ENCODE data around the gene MEGF6.
"Not testable (repeated sequence)": the region's sequence is repeated elsewhere in the genome, so short reads cannot be mapped to it uniquely, and the experiment has no call there.

Gene MEGF6

DNA sequence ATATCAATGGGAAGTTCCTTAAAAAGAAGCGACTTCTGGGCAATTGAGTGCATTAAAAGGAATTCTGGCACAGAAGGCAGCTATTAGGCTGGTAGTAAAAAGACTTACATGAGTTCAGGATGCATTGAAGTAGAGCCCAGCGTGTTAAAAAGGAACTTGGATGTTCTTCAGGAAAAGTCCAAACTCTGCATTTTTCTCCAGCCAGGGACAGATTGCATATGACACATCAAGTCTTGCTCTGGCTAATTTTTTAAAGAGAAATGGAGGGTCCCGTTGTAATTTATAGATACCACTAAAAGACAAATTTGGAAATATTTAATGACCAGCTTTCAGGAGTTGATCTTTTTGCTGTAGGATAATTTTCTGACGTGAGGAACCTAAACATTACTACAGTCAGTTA is 14.7 kb upstream of the MEGF6 start:
- no peak for DNase-seq

DNA sequence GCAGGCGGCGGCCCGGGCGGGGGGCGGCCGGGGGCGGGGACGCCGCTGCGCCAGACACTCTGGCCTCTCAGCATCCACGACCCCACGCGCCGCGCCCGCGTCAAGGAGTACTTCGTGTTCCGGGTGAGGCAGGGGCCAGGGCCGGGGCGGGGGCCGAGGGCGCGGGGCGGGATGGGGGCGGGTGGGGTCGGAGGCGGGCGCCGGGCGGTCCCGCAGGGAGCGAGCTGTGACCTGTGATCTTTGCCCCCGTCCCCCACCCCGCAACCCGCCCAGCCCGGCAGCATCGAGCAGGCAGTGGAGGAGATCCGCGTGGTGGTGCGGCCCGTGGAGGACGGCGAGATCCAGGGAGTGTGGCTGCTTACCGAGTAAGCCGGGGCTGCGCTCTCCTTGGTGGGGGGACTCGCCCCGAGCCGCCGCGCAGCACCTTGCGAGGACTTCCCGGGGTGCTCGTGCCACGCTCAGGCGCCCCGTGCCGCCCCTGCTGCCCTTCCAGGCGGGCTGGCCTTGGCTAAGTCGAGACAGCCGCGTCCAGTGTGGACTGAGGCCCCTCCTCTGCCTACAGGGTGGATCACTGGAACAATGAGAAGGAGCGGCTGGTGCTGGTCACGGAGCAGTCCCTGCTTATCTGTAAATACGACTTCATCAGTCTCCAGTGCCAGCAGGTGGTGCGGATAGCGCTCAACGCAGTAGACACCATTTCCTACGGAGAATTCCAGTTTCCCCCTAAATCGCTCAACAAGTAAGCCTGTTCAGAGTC is 14.0 kb upstream of the MEGF6 start:
- no peak for DNase-seq

DNA sequence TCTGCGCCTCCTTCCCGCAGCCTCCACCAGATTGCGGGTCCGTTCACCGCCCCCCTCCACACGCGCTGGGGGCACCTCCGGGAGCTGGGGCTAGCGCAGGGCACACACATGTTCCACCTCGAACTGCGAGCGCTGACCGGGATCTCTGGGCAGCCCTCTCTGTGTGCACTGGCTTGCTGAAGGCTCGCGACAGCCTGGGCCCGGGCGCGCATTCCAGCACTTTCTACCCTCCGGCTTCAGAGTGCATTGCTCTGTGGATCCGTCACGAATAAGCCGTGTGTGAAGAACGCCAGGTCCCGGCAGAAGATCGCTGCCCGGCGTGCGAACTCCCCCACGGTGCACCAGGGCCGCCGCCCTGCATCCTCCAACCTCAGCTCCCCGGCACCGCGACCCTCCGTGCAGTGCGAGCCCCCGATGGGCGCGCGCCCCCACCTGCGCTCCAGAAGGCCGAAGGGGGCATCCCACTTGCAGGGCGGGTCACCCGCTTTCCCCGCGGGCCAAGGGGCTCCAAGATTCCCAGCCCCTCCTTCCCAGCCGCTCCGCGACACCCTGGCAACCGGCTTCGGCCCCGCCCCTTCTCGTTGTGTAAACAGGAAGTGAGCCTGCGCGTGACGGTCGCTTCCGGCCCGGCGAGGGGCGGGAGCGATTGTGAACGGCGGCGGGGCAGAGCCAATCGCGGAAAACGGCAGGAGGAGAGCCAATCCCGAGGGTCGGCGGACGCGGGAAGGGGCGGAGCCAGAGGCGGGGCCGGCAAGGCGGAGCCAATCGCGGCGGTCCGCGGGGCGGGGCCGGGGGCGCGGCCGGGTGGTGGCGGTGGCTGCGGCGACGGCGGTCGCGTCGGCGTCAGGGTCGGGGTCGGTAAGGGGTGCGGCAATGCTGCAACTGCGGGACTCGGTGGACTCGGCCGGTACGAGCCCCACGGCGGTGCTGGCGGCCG is 13.2 kb upstream of the MEGF6 start, which contains the start of gene TPRG1L:
TSS of gene TPRG1L (plus strand) at position 816 of the 937 bp plus-strand sequence. CDS start at position 874, 58 bp downstream.
- peak; percentile 96 for DNase-seq

DNA sequence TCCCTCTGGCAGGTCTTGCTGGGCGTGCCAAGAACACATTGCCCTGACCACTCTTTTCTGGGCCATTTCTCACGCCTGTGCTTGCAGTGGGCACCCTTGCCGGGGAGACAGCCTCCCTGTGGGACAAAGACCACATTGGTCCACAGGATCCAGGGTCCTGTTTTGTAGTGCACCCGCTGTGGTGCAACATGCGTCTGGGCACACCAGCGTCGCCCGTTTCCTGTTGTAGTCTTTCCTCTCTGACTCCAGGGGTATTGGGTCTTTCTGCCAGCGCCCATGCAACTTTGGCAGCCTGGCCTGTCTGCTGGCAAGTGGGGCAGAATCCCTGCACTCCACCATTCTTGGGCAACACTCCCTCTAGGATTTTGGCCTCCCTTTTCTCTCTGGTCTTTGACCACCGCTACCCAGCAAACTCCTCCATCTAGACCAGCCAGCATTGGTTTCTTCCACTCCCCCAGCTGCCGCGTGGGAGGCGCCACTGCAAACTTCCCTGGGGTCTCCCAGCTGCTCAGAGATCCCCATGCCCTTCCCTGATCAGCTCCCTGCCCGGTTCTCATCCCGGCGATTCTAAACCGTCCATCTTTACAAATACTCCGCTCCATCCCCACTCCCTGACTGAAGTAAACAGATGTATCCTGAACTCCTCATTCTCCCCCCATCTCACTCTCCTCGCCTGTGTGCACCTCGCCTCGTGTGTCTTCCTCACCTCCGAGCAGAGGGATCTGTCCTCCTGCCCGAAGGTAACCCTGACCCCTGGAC is 12.3 kb upstream of the MEGF6 start:
- no peak for DNase-seq

DNA sequence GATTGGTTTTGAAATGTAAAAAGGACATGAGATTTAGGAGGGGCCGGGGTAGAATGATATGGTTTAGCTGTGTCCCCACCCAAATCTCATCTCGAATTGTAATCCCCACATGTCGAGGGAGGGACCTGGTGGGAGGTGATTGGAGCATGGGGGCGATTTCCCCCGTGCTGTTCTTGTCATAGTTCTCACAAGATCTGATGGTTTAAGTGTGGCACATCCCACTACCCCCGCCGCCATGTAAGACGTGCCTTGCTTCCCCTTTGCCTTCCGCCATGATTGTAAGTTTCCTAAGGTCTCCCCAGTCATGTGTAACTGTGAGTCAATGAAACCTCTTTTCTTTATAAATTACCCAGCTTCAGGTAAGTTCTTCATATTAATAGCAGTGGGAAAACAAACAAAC is 10.8 kb upstream of the MEGF6 start:
- DNase-seq: not testable (repeated sequence)

DNA sequence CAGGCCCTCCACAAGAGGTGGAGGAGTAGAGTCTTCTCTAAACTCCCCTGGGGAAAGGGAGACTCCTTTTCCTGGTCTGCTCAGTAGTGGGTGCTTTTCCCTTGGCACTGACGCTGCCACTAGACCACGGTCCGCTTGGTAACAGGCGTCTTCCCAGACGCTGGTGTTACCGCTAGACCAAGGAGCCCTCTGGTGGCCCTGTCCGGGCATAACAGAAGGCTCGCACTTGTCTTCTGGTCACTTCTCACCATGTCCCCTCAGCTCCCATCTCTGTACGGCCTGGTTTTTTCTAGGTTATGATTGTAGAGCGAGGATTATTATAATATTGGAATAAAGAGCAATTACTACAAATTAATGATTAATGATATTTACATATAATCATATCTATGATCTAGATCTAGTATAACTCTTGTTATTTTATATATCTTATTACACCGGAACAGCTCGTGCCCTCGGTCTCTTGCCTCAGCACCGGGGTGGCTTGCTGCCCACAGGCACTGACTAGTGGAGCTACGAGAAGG is 9.9 kb upstream of the MEGF6 start:
- not testable (repeated sequence) for DNase-seq

DNA sequence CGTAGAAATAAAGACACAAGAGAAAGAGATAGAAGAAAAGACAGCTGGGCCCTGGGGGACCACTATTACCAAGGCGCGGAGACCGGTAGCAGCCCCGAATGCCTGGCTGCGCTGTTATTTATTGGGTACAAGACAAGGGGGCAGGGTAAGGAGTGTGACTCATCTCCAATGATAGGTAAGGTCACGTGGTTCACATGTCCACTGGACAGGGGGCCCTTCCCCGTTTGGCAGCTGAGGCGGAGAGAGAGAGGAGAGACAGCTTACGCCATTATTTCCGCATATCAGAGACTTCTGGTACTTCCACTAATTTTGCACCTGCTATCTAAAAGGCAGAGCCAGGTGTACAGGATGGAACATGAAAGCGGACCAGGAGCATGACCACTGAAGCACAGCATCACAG is 9.4 kb upstream of the MEGF6 start:
- DNase-seq: no peak

DNA sequence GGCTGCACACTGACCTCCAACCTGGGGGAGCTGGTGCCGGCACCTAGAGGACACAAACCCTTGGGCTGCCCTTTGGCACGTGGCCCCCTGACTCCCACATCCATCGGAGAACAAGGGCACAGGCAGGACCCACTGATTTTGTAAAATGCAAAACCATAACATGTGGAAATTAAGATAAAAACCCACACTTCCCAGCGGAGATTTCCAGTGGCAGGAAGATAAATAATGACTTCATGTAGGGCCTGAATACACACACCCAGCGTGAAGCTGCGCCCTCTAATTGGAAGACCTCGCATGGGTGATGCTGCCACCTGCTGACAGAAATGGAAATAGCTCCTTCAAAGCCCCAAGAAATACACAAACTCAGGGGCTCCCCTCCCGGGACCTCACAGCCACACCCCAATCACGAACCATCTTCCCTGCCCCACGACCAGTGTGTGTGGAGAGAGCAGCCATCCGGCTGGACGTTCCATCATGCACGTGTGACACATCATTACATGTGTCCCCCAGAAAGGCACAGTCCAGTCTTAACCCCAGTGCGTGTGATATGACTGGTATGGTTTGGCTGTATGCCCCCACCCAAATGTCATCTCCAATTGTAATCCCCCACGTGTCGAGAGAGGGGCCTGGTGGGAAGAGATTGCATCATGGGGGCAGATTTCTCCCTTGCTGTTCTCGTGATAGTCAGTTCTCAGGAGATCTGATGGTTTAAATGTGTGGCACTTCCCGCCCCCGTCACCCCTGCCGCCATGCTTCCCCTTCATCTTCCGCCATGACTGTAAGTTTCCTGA is 7.8 kb upstream of the MEGF6 start:
- peak; percentile 47 for DNase-seq

DNA sequence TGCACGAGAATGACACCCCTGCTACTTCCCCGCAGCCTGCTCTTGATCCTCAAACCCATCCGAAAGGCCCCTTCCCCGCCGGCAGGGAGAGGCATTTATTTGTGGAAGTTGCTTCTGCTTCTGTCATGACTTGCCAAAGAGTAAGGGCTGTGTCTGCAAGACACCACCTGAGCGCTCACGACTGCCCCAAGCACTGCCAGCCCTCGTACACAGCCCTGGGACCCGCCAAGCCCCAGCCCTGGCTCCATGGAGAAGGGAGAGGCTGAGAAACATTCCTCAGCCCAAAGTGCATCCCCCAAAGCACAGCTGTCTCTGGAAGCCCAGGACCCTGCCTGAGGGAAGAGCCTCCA is 7.2 kb upstream of the MEGF6 start:
- no peak for DNase-seq

DNA sequence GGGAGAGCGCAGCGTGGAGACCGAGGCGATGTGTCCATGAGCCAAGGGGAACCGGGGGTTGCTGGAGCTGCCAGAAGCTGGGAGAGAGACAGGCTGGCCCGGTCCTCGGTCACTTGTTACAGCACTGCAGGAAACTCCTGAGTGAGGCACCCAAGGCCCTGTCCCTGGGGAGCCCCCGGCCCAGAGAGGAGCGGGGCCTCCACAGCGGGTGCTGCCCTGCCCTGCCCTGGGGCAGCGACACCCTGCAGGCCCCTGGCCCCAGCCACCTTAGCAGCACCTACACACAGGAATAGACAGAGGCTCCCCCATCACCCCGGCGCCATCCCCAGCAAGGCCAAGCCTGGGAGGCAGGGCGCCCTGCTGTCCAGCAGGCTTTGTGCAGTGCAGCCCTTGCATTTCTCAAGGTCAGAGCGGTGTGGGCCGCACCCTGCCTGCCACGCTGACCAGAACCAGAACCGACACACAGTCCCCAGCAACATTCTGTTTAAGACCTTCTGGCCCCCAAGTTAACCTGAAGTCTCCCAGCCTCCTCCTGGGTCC is 6.6 kb upstream of the MEGF6 start:
- DNase-seq: no peak

DNA sequence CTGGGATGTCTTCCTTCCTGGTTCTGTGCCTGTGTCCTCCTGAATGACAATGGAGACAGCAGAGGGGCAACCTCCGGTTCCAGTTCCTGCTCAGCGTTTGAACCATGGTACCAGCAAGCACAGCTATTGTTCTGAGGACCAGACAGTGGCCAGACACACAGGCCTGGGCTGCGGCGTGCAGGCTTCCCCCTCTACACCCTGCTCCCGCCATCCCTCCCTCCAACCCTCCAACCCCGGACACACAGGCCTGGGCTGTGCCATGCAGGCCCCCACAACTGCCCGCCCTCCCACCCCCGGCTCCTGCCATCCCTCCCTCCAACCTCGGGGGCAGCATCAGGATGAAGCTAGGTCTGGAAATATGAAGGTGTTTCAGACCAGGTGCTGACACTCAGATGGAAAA is 5.6 kb upstream of the MEGF6 start:
- no peak for DNase-seq

DNA sequence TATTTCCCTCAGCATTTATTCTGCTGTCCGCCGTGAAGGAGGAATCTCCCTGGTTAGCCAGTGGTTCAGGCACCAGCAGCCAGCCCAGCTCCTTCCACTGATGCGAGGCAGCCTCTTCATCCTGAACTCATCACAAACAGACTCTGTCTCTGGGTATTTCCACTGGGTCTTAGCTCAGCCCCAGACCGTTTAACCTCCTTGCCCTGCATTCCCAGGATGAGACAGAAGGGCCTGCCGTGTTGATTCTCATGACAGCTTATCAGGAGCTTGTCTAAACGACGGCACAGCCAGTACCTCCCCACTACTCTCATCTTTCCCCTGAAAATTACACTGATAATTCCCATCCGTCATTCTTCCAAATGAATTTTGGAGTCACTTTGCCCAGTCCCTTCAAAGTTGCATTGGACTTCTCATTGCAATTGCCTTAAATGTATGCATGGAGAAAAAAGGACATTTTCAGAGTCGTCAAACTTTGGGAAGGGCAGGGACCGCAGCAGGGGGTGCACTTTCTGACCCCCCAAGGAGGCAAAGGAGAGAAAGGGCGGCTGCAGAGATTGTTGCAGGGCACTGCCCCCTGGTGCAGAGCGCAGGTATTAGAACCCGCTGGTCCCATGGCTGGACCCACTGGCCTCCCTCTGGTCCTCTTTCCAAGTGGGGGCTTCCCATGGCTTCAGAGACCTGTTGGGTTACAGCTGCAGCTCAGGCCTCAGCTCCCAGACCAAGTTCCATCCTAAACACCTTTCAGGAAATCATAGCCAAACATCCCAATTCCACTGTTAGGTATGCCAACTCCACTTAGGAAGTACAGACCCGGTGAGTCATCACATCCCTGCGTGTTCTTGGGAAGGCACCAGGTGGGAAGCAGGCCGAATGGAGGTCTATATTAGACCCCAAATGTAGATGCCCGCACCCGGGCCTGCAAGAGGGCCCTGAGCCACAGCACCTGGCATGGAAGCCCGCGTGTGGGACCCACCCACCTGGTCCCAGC is 3.7 kb upstream of the MEGF6 start:
- no peak for DNase-seq

DNA sequence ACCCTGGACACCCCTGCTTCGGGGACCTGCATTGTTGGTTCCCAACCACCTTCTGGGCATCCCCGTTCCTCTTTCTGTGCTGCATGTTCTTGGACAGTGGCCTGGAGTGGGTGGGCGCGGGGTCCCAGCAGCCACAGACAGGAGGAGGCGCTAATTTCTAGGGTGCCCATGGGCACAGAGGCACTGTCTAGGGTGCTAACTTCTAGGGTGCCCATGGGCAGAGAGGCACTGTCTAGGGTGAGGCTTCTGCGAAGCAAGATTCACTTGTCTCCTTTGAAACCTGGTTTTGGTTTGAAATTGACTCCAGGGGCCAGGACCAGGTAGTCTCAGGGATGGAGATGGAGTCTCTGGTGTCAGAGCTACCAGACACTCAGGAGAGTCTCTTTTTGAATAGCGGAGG is 815 bp upstream of the MEGF6 start:
- DNase-seq: no peak

DNA sequence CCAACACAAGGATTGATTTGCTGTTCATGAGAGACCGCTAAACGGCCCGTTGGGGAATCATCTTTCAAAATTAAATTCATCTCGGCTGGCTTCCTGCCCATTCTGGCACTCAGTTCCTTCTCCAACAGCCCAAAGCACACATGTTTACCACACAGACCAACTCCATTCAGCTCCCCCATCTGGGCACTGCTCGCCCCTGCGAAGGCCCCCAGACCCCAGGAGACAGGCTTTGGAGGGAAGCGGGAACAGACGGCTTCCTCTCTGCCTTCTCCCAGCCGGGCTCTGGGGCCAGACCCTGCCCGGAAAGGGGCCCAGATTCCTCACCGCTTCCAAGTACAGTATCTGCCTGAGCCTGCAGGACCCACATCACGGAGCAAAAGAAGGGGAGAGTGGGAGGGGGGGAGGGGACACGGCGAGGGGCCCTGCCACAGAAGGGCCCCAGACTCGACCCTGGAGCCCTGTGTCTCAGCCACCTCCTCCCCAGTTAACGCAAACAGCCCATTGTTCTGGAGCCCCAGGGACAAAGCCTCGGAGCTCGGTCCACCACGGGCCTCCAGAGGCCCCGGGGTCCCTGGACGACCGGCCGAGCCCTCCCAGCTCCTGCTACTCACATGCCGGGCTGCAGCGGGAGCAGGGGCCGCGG is 660 bp downstream of the MEGF6 start:
- DNase-seq: no peak

DNA sequence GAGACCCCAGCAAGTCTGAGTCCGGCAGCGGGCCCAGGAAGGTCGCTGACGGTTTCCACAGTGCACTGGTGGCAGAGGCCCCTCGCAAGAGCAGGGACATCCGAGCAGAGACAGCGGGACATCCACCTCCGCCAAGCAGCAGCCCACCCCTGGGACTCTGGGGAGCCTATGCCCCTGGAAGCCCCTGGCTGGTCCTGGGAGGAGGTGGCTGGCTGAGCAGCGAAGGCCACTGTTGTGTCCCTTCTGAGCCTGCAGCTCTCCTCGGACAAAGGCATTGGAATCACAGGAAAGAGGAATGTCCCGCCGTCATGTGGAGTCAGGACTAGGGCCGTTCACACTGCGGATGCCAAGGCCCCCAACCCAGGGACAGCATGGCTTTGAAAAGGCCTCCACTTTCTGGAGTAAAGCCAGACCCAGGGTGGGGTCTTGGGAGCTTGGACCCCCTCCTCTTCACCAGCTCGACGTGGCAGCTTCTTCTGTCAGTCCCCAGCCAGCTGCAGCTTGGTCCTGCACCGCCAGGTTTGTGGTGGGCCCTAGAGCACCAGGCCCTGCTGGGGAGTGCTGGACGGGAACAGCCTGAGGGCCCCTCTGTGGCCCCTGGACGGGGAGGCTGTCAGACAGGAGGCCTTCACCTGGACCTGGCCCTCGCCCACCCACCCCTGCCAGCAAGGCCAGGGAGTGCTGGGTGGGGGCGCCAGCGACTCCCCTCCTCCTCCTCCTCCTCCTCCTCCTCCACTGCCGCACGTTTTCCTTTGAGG is 1.4 kb downstream of the MEGF6 start:
- no peak for DNase-seq

DNA sequence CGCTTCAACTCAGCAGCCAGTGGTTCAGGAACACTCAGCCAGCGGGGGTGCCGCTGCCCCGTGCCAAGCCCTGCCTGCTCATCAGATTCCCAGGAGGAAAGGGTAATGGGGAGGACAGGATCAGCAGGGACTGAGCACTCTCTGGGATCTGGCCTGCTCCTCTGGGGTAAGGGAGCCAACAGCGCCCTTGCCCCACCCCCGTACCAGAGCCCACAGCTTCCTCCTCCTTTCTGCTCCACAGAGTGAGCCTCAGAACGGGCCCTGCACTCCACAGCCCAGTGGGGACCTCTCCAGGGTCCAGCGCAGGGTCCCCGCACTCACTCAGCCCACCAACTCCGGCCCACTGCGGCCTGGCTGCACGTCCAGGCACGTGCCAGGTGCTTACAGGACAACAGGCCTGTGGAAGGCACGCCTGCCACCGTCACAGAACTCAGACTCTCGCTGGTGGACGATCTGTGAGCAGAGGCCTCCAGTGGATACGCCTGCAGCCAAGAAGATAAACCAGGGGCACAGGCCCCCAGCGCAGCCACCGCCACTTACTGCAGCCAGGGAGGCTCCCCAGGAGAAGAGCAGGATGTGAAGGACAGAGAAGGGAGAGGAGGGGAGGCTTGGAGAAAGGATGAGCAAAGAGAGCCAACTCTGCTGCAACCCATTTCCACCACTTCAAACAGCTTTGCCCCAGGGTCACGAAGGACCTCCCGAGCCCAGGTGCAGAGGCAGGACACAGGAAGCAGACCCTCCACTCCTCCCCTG is 2.1 kb downstream of the MEGF6 start:
- DNase-seq: no peak

DNA sequence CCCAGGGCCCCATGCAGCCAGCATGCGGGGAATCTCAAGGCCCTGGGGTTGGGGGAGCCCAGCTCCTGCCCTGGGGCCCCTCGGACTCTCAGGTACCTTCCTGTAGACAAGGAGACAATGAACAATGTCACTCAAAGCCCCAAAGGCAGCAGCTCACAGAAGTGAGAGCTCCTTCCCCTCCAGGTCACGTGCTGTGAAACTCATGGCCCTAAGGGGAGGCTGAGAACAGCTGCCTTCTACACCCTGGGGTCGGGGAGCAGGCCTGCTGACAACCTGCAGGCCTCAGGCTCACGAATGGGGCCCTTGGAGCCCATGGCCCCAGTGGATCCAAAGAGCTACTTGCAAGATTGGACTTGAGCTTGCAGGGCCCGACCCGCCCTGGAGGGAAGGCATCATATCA is 3.2 kb downstream of the MEGF6 start:
- no peak for DNase-seq

DNA sequence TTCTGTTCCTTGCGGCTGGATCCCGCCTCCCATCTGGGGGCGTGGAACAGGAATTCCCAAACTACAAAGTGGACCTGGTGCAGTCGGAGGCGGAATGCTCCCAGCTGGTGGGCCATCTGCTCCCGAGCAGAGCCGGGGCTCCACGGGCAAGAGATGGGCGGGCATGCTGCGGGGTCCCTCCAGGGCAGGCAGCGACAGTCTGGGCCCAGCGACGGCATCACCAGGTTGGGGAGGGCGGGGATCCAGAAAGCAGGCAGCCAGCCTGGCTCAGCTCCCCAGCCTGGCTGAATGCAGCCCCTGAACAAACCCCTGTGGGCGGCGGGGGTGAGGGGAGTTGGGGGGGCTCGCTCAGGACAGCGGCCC is 3.6 kb downstream of the MEGF6 start:
- DNase-seq: no peak

Data from amniotic stem cell (primary cell).